Suprapubic skin (tissue), 4 donors: ENCODE measurements around the gene MISFA.

Experiments
- CTCF ChIP-seq, 2 donors: fragments of 200-600 bp in 1 of 2; fragments of 450-650 bp in 1 of 2; sonication (generic) in 1 of 2; IDR thresholded peaks; one replicate each; pipeline ENCODE4 v1.5.1; 2016 to 2019; ENCODE audit warnings: antibody characterized with exemption in 2 of 2, mild to moderate bottlenecking in 1 of 2, moderate library complexity in 1 of 2
- POLR2A ChIP-seq, 2 donors: fragments of 450-650 bp; IDR thresholded peaks; one replicate each; pipeline ENCODE4 v1.6.1; 2017; ENCODE audit warnings: antibody characterized with exemption in 2 of 2, mild to moderate bottlenecking in 2 of 2, moderate library complexity in 2 of 2
- POLR2AphosphoS5 ChIP-seq, 3 donors: sonication (generic); formaldehyde crosslinking; IDR thresholded peaks; one replicate each; pipeline ENCODE4 v1.6.1; 2017; ENCODE audit warnings: antibody characterized with exemption in 3 of 3

GRCh38 chr11:18611196-18611595 lies 11.6 kb downstream of the MISFA start:
- no peak for TF ChIP-seq POLR2AphosphoS5 (IDR thresholded peaks at IDR 0.05)
- TF ChIP-seq CTCF (IDR thresholded peaks at IDR 0.05): no peak
- no peak for TF ChIP-seq POLR2A (IDR thresholded peaks at IDR 0.05)
